Loucy (cell line): ENCODE results near the gene SPECC1.

Experiments used
- H2AFZ ChIP-seq: fragments of 200-600 bp; sonication (generic); 2 replicates; pipeline ENCODE4 v1.6.0; 2016; ENCODE audit warnings: antibody characterized with exemption, mild to moderate bottlenecking, low read length, moderate library complexity
- H3F3A ChIP-seq: fragments of 200-600 bp; 2 replicates; pipeline ENCODE4 v1.6.0; 2016; ENCODE audit warnings: antibody characterized with exemption, low read depth, mild to moderate bottlenecking
- H3K27me3 ChIP-seq: fragments of 200-600 bp; sonication (generic); 2 replicates; pipeline ENCODE4 v1.6.1; 2014; ENCODE audit warnings: low read length, mild to moderate bottlenecking; ENCODE audit not compliant: insufficient read depth, poor library complexity, severe bottlenecking
- H3K36me3 ChIP-seq: fragments of 200-600 bp; sonication (generic); 2 replicates; pipeline ENCODE4 v1.6.1; 2016; ENCODE audit warnings: low read length; ENCODE audit not compliant: insufficient read depth
- H3K4me1 ChIP-seq: fragments of 200-600 bp; sonication (generic); 2 replicates; pipeline ENCODE4 v1.5.1; 2014; ENCODE audit warnings: low read length, mild to moderate bottlenecking; ENCODE audit not compliant: insufficient read depth, poor library complexity, severe bottlenecking
- H3K4me2 ChIP-seq: fragments of 200-600 bp; sonication (generic); 2 replicates; pipeline ENCODE4 v1.6.0; 2014; ENCODE audit warnings: antibody characterized with exemption, low read length, low read depth, mild to moderate bottlenecking; ENCODE audit not compliant: poor library complexity, severe bottlenecking
- H3K4me3 ChIP-seq: fragments of 200-600 bp; sonication (generic); 2 replicates; pipeline ENCODE4 v1.5.1; 2014; ENCODE audit warnings: low read length, mild to moderate bottlenecking, mixed read lengths; ENCODE audit not compliant: poor library complexity, severe bottlenecking
- H3K79me2 ChIP-seq: fragments of 200-600 bp; sonication (generic); 2 replicates; pipeline ENCODE4 v1.6.1; 2014; ENCODE audit warnings: low read length; ENCODE audit not compliant: insufficient read depth
- H3K9ac ChIP-seq: fragments of 200-600 bp; sonication (generic); 2 replicates; pipeline ENCODE4 v1.6.0; 2014; ENCODE audit warnings: mild to moderate bottlenecking, low read depth, low read length, moderate library complexity; ENCODE audit not compliant: poor library complexity, severe bottlenecking
- H3K9me2 ChIP-seq: fragments of 200-600 bp; sonication (generic); replicated peaks from 2 replicates; pipeline ENCODE4 v1.6.1; 2016; ENCODE audit warnings: low read depth, low read length, mixed read lengths
- H3K9me3 ChIP-seq: fragments of 200-600 bp; sonication (generic); 2 replicates; pipeline ENCODE4 v1.6.1; 2014; ENCODE audit warnings: mild to moderate bottlenecking, antibody characterized with exemption, low read length, low read depth; ENCODE audit not compliant: insufficient read depth
- H4K20me1 ChIP-seq: fragments of 200-600 bp; sonication (generic); 2 replicates; pipeline ENCODE4 v1.6.0; 2014; ENCODE audit warnings: antibody characterized with exemption, low read length, mild to moderate bottlenecking; ENCODE audit not compliant: insufficient read depth, poor library complexity, severe bottlenecking
- EZH2phosphoT487 ChIP-seq: fragments of 200-600 bp; IDR thresholded peaks from 2 replicates; pipeline ENCODE4 v1.6.1; 2018; ENCODE audit warnings: antibody characterized with exemption, mild to moderate bottlenecking, moderate library complexity, borderline replicate concordance
- TF ChIP-seq, protein P1 (sequence below): fragments of 200-600 bp; sonication (generic); conservative IDR thresholded peaks from 2 replicates; pipeline ENCODE4 v1.5.1; 2014; ENCODE audit warnings: mild to moderate bottlenecking, antibody characterized with exemption, low read length

Gene SPECC1

DNA sequence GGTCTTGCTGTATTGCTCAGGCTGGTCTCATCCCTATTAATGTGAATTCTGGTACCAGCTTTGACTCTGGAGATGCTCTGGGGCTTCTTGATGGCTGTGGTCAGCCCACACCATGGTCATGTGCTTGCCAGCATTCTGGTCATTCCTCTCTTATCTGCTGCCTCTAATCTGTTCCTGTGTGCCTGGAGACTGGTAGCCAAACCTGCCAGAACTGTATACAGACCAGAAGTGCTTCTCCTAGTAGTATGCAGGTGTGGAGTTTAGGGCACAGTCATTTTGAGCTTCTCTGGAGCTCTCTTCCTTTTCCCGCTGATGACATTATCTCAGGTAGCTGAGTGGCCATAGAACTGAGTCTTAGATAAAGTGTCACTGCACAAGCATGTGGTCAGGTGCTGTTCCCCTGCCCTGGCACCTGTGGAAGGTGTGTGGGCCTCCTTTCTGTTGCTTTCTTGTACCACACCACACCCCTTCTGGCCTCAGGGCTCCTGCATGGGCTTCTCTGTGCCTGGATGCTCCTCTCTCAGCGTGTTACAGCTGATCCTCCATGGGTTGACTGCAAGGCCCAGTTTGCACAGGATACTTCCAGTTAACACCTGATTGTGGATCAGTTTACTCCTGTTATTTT lies 162.7 kb downstream of the SPECC1 start:
- Histone ChIP-seq H3K79me2 (no peaks in the 10 kb centered on the region), H3K9ac (no peak overlapping the region), H2AFZ (no peak overlapping the region), H3F3A (no peaks in the 10 kb centered on the region), H3K36me3 (no peaks in the 10 kb centered on the region), H3K9me2 (no peaks in the 10 kb centered on the region), H3K4me3 (no peak overlapping the region), H4K20me1 (no peaks in the 10 kb centered on the region), H3K4me2 (no peak overlapping the region), H3K27me3 (no peaks in the 10 kb centered on the region), H3K9me3 (no peaks in the 10 kb centered on the region), H3K4me1 (peaks cover 3% of the 10 kb centered on the region)
- TF ChIP-seq, protein P1, sequence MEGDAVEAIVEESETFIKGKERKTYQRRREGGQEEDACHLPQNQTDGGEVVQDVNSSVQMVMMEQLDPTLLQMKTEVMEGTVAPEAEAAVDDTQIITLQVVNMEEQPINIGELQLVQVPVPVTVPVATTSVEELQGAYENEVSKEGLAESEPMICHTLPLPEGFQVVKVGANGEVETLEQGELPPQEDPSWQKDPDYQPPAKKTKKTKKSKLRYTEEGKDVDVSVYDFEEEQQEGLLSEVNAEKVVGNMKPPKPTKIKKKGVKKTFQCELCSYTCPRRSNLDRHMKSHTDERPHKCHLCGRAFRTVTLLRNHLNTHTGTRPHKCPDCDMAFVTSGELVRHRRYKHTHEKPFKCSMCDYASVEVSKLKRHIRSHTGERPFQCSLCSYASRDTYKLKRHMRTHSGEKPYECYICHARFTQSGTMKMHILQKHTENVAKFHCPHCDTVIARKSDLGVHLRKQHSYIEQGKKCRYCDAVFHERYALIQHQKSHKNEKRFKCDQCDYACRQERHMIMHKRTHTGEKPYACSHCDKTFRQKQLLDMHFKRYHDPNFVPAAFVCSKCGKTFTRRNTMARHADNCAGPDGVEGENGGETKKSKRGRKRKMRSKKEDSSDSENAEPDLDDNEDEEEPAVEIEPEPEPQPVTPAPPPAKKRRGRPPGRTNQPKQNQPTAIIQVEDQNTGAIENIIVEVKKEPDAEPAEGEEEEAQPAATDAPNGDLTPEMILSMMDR, result no peak
- no peak for TF ChIP-seq EZH2phosphoT487

DNA sequence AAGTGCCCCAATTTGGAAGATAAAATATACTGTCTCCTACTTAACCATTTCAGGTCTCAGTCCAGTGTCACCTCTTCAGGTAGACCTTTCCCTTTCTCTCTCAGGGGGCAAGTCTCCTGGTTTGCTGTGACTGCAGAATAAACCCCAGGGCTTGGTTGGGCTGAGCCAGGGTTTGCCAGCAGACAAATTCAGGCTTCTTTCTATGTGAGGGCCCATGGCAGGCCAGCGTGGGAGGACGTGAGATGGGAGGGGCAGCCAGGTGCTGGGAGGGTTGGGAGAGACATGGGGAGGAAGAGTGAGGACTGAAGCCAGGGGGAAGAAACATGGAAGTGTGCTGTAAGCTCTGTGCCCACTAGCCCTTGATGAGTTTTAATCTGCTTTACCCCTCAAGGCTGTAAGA lies 163.2 kb downstream of the SPECC1 start:
- TF ChIP-seq, protein P1, result no peak
- TF ChIP-seq EZH2phosphoT487, result no peak
- Histone ChIP-seq H2AFZ (no peak overlapping the region), H3K36me3 (no peaks in the 10 kb centered on the region), H3K4me1 (peaks cover 3% of the 10 kb centered on the region), H3K9me3 (no peaks in the 10 kb centered on the region), H3K27me3 (no peaks in the 10 kb centered on the region), H3F3A (no peaks in the 10 kb centered on the region), H3K9me2 (no peaks in the 10 kb centered on the region), H3K4me3 (no peak overlapping the region), H4K20me1 (no peaks in the 10 kb centered on the region), H3K9ac (no peak overlapping the region), H3K4me2 (no peak overlapping the region), H3K79me2 (no peaks in the 10 kb centered on the region)

DNA sequence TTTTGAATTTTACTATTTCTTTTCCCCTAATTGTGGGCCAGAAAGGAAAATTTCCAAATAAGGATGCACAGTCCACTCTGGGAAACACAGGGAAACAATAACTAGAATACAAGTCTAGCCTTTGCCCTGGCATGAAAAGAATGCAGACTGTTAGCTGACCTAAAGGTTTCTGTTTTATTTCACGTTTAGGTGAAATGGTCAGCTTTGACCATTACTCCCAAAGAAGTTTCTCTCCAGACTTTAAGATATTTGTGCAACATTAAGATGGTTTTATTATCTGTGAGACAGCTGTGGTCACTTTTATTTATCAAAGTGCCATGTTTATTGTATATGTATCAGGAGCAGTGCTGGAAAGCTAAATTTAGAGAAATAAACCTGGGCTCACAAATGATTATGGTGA lies 163.9 kb downstream of the SPECC1 start:
- Histone ChIP-seq H3K36me3 (no peaks in the 10 kb centered on the region), H3K4me3 (no peak overlapping the region), H3K4me2 (no peak overlapping the region), H3K9me2 (no peaks in the 10 kb centered on the region), H4K20me1 (no peaks in the 10 kb centered on the region), H3K27me3 (no peaks in the 10 kb centered on the region), H3K9me3 (no peaks in the 10 kb centered on the region), H3K4me1 (peaks cover 3% of the 10 kb centered on the region), H3K9ac (no peak overlapping the region), H3K79me2 (no peaks in the 10 kb centered on the region), H3F3A (no peaks in the 10 kb centered on the region), H2AFZ (no peak overlapping the region)
- TF ChIP-seq EZH2phosphoT487, result no peak
- TF ChIP-seq, protein P1, result no peak
